ENCODE data around the gene MYH9. TPM values are rescaled to one million over a fixed set of nuclear protein-coding genes. Genes with fewer than 3 reads are reported as not detected.
A peak's percentile ranks its signal among the peaks of the same experiment; 100 is the strongest.

Gene MYH9
- total RNA-seq, 4 donors from 2014 or later, result 216 to 339 (median 246) TPM

DNA sequence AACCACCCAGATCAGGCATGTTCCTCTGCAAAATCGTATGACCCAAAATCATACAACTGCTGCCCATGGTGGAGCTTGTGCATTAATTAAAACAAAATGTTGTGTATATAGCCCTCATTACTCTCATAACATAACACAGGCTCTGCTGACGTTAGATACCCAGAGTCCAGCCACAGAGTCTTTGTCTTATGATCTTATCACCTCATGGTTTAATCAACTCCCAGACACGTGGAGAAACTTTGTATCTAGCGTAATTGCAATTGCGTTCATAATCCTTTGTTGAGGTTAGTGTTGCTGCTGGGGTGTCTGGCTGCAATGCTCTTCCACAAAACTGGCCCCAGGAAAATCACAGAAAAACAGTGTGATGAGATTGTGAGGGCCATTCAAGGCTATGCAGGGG is 139.8 kb downstream of the MYH9 start:
- Histone ChIP-seq H3K36me3 (no peaks in the 10 kb centered on the region), H3K4me3 (no peak overlapping the region), H3K27me3 (no peaks in the 10 kb centered on the region), H3K27ac (no peak overlapping the region), H3K9me3 (no peaks in the 10 kb centered on the region), H3K4me1 (peaks cover 0 to 56% (median 29%) of the 10 kb centered on the region in 3 donors)
- TF ChIP-seq POLR2A (IDR thresholded peaks at IDR 0.05), result no peak
- TF ChIP-seq, protein P1, sequence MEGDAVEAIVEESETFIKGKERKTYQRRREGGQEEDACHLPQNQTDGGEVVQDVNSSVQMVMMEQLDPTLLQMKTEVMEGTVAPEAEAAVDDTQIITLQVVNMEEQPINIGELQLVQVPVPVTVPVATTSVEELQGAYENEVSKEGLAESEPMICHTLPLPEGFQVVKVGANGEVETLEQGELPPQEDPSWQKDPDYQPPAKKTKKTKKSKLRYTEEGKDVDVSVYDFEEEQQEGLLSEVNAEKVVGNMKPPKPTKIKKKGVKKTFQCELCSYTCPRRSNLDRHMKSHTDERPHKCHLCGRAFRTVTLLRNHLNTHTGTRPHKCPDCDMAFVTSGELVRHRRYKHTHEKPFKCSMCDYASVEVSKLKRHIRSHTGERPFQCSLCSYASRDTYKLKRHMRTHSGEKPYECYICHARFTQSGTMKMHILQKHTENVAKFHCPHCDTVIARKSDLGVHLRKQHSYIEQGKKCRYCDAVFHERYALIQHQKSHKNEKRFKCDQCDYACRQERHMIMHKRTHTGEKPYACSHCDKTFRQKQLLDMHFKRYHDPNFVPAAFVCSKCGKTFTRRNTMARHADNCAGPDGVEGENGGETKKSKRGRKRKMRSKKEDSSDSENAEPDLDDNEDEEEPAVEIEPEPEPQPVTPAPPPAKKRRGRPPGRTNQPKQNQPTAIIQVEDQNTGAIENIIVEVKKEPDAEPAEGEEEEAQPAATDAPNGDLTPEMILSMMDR (IDR thresholded peaks at IDR 0.05), result no peak
- no peak for DNase-seq
- 67 to 80% methylated on average over 5 of the region's 5 CpGs for WGBS, 2 donors
- intact Hi-C loops (cut with DNase I), result no loop called here

DNA sequence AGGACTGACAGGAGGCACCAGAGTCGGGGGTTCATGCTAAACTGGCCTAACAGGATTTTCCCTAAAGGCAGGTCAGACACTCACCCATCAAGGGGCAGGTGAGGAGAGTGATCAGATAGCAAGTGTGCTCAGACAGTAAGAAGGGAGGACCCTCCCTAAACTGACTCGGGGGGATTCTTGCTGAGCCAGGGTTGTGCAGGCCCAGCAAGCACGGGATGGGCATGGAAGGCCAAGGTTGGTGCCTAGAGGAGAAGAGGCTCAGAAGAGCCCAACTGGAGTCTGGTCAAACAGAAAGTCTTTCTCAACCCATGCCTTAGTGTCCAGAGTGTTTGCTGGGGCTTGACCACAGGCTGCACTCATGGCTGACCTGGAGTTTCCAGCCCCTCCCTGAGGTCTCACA is 141.0 kb downstream of the MYH9 start:
- Histone ChIP-seq H3K9me3 (no peaks in the 10 kb centered on the region), H3K4me3 (no peak overlapping the region), H3K36me3 (no peaks in the 10 kb centered on the region), H3K27ac (no peak overlapping the region), H3K4me1 (peaks cover 0 to 44% (median 22%) of the 10 kb centered on the region in 3 donors), H3K27me3 (no peaks in the 10 kb centered on the region)
- 76 to 93% methylated on average over 2 to 3 of the region's 3 CpGs for WGBS, 2 donors
- intact Hi-C loops (cut with DNase I), result no loop called here
- no peak for DNase-seq
- TF ChIP-seq, protein P1 (IDR thresholded peaks at IDR 0.05), result no peak
- no peak for TF ChIP-seq POLR2A (IDR thresholded peaks at IDR 0.05)

DNA sequence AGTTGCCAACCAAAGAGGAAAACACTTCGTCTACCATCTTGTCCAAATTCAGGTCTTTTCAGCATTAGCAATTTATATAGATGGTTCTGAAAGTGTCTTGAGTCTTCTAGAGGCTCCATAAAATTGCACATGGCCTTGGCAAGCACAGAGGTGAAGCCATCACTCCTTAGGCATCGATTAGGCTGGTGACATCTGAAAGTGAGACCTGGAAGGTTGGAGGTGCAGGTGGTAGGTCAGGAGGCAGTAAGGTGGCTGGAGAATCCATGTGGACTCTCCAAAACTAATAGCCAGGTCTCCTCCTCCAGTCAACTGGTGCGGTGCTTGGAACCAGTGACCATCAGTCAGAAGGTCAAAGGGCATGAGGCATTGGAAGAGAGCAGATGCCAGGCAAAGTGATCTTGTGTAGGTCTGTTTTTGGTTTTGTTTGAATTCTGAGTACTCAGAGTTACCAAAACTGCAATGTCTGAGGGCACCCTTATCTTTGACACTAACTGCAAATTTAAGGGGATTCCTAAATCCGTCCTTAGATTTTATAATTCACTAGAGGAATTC is 141.9 kb downstream of the MYH9 start:
- H3K27ac ChIP-seq, result no peak overlapping the region
- no peaks in the 10 kb centered on the region for H3K9me3 ChIP-seq
- no peaks in the 10 kb centered on the region for H3K27me3 ChIP-seq
- no peak for DNase-seq
- intact Hi-C loops (cut with DNase I), result no loop called here
- no peak for TF ChIP-seq POLR2A (IDR thresholded peaks at IDR 0.05)
- TF ChIP-seq, protein P1 (IDR thresholded peaks at IDR 0.05), result no peak
- H3K4me1 ChIP-seq, result peaks cover 0 to 35% (median 19%) of the 10 kb centered on the region in 3 donors
- H3K4me3 ChIP-seq, result no peak overlapping the region
- no peaks in the 10 kb centered on the region for H3K36me3 ChIP-seq
- 63 to 68% methylated on average over 4 of the region's 4 CpGs for WGBS, 2 donors

DNA sequence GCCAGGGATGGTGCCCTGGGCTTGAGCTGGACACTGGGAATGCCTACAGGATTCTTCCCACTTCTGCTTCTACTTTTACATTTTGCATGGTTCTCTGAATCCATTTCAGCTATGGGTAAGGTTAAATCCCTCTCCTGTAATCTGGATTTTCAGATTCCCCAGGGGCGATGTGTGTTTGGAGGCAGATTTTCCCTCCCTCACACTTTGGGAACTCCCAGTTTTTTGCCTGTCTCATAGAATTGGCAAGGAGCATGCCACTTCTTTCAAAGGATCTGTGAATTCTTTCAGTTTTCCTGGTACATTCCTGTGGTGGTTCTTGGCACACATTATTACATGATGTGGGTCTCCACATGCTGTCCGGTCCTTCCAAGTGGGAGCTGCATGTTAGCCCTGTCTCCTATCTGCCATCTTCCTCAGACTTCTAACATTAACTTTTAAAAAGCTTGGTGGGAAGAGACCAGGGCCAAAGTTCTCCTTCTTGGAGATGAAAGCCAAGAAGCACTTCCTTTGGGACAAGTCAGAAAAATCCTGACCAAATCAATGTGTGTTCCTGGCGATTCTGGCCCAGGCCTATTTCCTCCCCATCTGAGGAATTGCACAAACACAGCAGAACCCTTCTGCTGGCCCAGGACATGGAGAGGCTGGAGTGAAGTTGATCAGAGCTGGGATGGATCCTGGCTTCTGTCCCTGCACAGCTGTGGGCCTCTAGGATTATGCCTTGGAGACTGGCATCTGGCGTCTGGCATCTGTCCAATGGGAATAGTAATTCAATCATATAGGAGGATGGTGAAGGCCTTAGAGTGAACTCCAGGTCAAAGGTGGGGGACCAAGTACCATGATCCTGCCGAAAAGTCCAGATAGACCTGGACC is 143.0 kb downstream of the MYH9 start:
- Histone ChIP-seq H3K27ac (peak overlapping the region in 3 of 4 donors; percentile 28 to 65 (median 64)), H3K36me3 (no peaks in the 10 kb centered on the region), H3K9me3 (no peaks in the 10 kb centered on the region), H3K4me1 (peaks cover 0 to 28% (median 16%) of the 10 kb centered on the region in 3 donors), H3K4me3 (no peak overlapping the region), H3K27me3 (no peaks in the 10 kb centered on the region)
- DNase-seq, result no peak
- whole genome bisulfite sequencing, 2 donors, result 58 to 69% methylated on average over 4 to 5 of the region's 5 CpGs
- intact Hi-C loops (cut with DNase I), result no loop called here
- TF ChIP-seq, protein P1 (IDR thresholded peaks at IDR 0.05), result no peak
- TF ChIP-seq POLR2A (IDR thresholded peaks at IDR 0.05), result no peak

DNA sequence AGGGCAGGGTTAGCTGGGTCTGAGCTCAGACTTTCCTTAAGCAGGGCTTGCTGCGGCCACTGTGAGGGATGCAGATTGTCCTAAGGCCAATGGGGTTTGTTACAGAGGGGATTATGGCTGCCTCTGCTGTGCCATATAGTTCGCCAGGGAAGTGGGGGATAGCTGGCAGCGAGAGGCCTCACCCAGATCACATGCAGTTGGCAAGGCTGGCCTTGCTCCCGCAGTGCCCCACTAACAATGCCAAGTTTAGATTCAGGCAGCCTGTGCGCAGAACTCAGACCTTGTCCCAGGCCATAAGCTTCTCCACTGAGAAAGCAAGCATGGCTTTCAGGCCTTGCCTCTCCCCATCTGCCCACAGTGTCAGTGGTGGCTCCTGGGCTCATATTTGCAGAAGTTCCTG is 143.8 kb downstream of the MYH9 start:
- H3K27ac ChIP-seq, result peak overlapping the region in 3 of 4 donors; percentile 28 to 65 (median 64)
- TF ChIP-seq, protein P1 (IDR thresholded peaks at IDR 0.05), result no peak
- no peak for TF ChIP-seq POLR2A (IDR thresholded peaks at IDR 0.05)
- H3K4me1 ChIP-seq, result peaks cover 0 to 29% (median 18%) of the 10 kb centered on the region in 3 donors
- intact Hi-C loops (cut with DNase I), result no loop called here
- H3K9me3 ChIP-seq, result no peaks in the 10 kb centered on the region
- no peak overlapping the region for H3K4me3 ChIP-seq
- H3K27me3 ChIP-seq, result no peaks in the 10 kb centered on the region
- WGBS, 2 donors, result 79 to 100% methylated on average over 3 to 5 of the region's 5 CpGs
- H3K36me3 ChIP-seq, result no peaks in the 10 kb centered on the region
- DNase-seq, result no peak

Measured in esophagus squamous epithelium (tissue), 5 donors.